GM12892 (cell line): ENCODE results near the gene KAT2B. TPM values are rescaled to one million over a fixed set of nuclear protein-coding genes. Genes with fewer than 3 reads are reported as not detected.
"Not testable (repeated sequence)": the region's sequence is repeated elsewhere in the genome, so short reads cannot be mapped to it uniquely, and the experiment has no call there.

ENCODE experiments used
- DNase-seq: peaks from one replicate; pipeline ENCODE4 v3.0.0; 2011; ENCODE audit not compliant: insufficient read length
- FAIRE-seq: peaks from 2 replicates; lab custom pipeline; 2011; peaks lifted over from hg19 to GRCh38; lab: Jason Lieb, UNC
- POLR2A ChIP-seq: IDR thresholded peaks from 2 replicates; pipeline ENCODE4 v1.6.1; 2011; ENCODE audit warnings: low read depth, low read length, control low read depth
- POLR2AphosphoS5 ChIP-seq: IDR thresholded peaks from 2 replicates; pipeline ENCODE4 v1.6.1; 2011; ENCODE audit warnings: low read depth, low read length, control low read depth
- TAF1 ChIP-seq: IDR thresholded peaks from 2 replicates; pipeline ENCODE4 v1.6.1; 2011; ENCODE audit warnings: low read depth, mild to moderate bottlenecking, control low read depth, low read length, borderline replicate concordance
- polyA plus RNA-seq: library from polyadenylated mRNA; unstranded; fragments of >200 nt; gene quantifications from one replicate; pipeline ENCODE4 v1.2.1, GENCODE V29; 2012; ENCODE audit warnings: missing spikeins, inconsistent platforms; ENCODE audit not compliant: missing spikeins

The KAT2B gene
- 9.2 TPM for polyA plus RNA-seq

- TF ChIP-seq TAF1 (no peak), POLR2A (no peak), POLR2AphosphoS5 (no peak)
- DNase-seq, result peak; percentile 69
- FAIRE-seq, result peak; percentile 73
Observed at GRCh38 chr3:20039765-20040547, at the start of gene KAT2B. Gene KAT2B (plus strand): TSS chr3:20040446. CDS start chr3:20040478, 32 bp downstream.

DNA sequence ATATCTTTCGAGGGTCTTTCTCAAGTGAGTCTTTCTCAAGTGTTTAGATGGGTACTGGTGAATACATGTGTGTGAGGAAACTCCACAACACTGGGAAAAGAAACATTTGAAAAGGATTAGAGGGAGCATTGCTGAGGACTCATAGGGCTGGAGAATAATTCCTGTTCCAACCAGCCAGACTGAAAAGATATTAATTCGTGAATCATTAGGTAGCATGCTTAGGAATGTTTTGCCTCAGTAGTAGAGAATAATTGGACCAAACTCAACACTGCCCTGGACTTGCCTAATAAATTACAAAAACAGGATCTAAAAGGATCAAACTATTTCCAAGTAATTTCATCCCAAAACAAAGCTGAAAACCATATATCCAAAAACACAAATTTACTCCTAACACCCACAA, 45.5 kb upstream of the KAT2B start:
- DNase-seq (no peak), FAIRE-seq (no peak)
- no peak for TF ChIP-seq POLR2AphosphoS5
- TF ChIP-seq POLR2A, result no peak
- TF ChIP-seq TAF1, result no peak

DNA sequence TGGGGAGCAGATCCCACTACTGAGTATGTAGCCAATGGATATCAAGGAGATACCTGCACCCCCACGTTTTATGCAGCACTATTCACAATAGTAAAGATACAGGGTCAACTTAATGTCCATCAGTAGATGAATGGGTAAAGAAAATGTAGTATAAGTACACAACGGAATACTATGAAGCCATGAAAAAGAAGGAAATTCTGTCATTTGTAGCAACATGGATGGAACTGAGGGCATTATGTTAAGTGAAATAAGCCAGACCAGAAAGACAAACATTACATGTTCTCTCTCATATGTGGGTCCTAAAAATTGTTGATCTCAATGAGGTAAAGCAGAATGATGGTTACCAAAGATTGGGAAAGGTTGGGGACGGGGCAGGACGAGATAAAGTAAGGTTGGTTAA, 42.7 kb upstream of the KAT2B start:
- FAIRE-seq, result no peak
- TF ChIP-seq POLR2A (no peak), POLR2AphosphoS5 (no peak), TAF1 (no peak)

GRCh38 chr3:20001932-20002331, 38.3 kb upstream of the KAT2B start:
- TF ChIP-seq POLR2A, result no peak
- no peak for TF ChIP-seq TAF1
- no peak for TF ChIP-seq POLR2AphosphoS5
- DNase-seq, result no peak
- no peak for FAIRE-seq

More for the DNA sequence above, 42.7 kb upstream of the KAT2B start:
- no peak for DNase-seq

DNA sequence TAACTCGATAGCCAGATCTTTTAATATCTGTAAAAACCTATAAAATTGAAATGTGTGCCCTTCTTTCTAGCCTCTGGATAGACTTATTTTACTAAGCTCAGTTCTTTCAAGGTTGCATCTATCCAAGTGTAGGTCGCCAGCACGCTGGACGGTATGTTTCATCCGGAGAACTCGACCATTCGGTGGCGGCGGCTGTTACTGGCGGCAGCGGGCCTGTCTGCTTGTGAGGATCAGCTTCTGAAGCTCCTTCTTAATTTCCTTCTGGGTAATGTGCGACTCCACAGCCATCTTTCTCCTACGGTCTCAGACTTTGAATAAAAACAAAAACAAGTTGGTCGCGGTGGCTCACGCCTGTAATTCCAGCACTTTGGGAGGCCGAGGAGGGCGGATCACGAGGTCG, 32.3 kb upstream of the KAT2B start:
- TF ChIP-seq POLR2AphosphoS5 (no peak), TAF1 (no peak), POLR2A (no peak)
- DNase-seq (no peak), FAIRE-seq (no peak)

DNA sequence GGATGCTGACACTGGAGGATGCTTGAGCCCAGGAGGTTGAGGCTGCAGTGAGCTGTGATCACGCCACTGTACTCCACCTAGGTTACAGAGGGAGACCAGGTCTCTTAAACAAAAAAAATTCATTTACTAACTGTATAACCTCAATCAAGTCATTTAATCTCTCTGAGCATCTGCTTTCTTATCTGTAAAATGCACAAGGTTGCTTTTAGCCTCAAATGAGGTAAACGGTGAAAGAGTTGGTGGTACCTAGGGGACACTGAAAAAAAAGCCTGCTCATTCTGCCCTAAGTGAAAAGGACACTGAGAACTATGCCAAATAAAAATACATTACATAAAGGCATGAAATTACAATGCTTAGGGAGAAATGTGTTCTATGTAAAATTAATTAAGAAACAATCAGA, 31.6 kb upstream of the KAT2B start:
- no peak for FAIRE-seq
- no peak for DNase-seq

GRCh38 chr3:20012164-20012563, 28.1 kb upstream of the KAT2B start, which contains the start of gene PP2D1:
Gene PP2D1 (minus strand): TSS chr3:20012264. CDS start chr3:20012072, 192 bp downstream.
- no peak for TF ChIP-seq POLR2AphosphoS5
- TF ChIP-seq POLR2A, result no peak
- TF ChIP-seq TAF1, result no peak
- no peak for DNase-seq

More for the DNA sequence above, 31.6 kb upstream of the KAT2B start:
- no peak for TF ChIP-seq POLR2A
- TF ChIP-seq POLR2AphosphoS5, result no peak
- no peak for TF ChIP-seq TAF1

GRCh38 chr3:20013396-20013795, 26.9 kb upstream of the KAT2B start:
- TF ChIP-seq POLR2AphosphoS5 (no peak), POLR2A (no peak)
- no peak for DNase-seq
- FAIRE-seq, result no peak

More at GRCh38 chr3:20012164-20012563, 28.1 kb upstream of the KAT2B start, which contains the start of gene PP2D1:
- FAIRE-seq, result no peak

- TF ChIP-seq TAF1 (no peak), POLR2AphosphoS5 (no peak), POLR2A (no peak)
Observed at GRCh38 chr3:20015525-20015924, 24.7 kb upstream of the KAT2B start.

GRCh38 chr3:20016076-20016475, 24.2 kb upstream of the KAT2B start:
- FAIRE-seq, DNase-seq: not testable (repeated sequence)

More at GRCh38 chr3:20015525-20015924, 24.7 kb upstream of the KAT2B start:
- FAIRE-seq (no peak), DNase-seq (no peak)

GRCh38 chr3:20022954-20023622, 17.2 kb upstream of the KAT2B start:
- DNase-seq (no peak), FAIRE-seq (no peak)
- TF ChIP-seq TAF1 (no peak), POLR2A (no peak), POLR2AphosphoS5 (no peak)
